MM.1S (cell line): ENCODE data around the gene MDFI.

Experiments
- EZH2 ChIP-seq: fragments of 300-600 bp; sonication (generic); optimal IDR thresholded peaks from 2 replicates; pipeline ENCODE3; 2017; ENCODE audit warnings: low read depth, mild to moderate bottlenecking, antibody characterized with exemption, low read length, mixed read lengths
- TF ChIP-seq, protein P1 (sequence below): fragments of 300-600 bp; sonication (generic); IDR thresholded peaks from 2 replicates; pipeline ENCODE4 v1.5.1; 2016; ENCODE audit warnings: antibody characterized with exemption, low read length, mixed read lengths

DNA sequence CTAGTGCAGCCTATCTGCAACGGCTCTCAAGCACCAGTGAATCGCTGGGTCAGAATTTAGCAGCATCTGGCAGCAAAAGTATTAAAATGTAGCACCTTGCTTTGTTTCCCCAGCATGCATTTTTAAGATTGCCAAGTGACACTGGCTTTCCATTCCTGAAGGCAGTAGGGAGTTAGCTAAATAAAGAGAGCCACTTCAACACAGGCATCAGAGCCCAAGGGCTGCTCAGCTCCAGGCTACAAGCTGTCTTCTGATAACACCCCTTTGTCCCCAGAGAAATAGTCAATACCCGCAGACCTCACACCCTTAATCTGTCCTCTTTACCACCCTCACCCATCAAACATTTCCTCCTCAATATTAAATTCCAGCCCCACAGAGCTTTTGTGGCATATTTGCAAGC, 19.7 kb upstream of the MDFI start:
- TF ChIP-seq EZH2, result no peak
- TF ChIP-seq, protein P1, sequence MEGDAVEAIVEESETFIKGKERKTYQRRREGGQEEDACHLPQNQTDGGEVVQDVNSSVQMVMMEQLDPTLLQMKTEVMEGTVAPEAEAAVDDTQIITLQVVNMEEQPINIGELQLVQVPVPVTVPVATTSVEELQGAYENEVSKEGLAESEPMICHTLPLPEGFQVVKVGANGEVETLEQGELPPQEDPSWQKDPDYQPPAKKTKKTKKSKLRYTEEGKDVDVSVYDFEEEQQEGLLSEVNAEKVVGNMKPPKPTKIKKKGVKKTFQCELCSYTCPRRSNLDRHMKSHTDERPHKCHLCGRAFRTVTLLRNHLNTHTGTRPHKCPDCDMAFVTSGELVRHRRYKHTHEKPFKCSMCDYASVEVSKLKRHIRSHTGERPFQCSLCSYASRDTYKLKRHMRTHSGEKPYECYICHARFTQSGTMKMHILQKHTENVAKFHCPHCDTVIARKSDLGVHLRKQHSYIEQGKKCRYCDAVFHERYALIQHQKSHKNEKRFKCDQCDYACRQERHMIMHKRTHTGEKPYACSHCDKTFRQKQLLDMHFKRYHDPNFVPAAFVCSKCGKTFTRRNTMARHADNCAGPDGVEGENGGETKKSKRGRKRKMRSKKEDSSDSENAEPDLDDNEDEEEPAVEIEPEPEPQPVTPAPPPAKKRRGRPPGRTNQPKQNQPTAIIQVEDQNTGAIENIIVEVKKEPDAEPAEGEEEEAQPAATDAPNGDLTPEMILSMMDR, result no peak
